Omental fat pad (tissue), 4 donors: Measurements from ENCODE around the gene UST. TPM values are rescaled to one million over a fixed set of nuclear protein-coding genes. Genes with fewer than 3 reads are reported as not detected.

ENCODE experiments used
- ATAC-seq: fragments of 150-250 bp; one replicate; pipeline ENCODE4 v1.9.1; 2016; ENCODE audit warnings: mild to moderate bottlenecking, moderate library complexity; ENCODE audit not compliant: low FRiP score
- DNase-seq: peaks from one replicate; pipeline ENCODE4 v3.0.0-alpha.2; 2019; ENCODE audit warnings: low spot score
- CTCF ChIP-seq, 3 donors: fragments of 450-650 bp; IDR thresholded peaks; one replicate each; pipeline ENCODE4 v1.5.1; 2016 to 2017; ENCODE audit warnings: antibody characterized with exemption in 3 of 3, mild to moderate bottlenecking in 3 of 3, moderate library complexity in 2 of 3
- total RNA-seq, 4 donors: library from RNA; depleted of rRNA; stranded (reverse); fragments of >200 nt; gene quantifications; one replicate each; pipeline ENCODE4 v1.1.0, GENCODE V29; 2016

UST gene
- total RNA-seq, 4 donors from 2014 or later, result 9.2 to 20.8 (median 15.0) TPM

- TF ChIP-seq CTCF (IDR thresholded peaks at IDR 0.05), result no peak
- ATAC-seq (no peak), DNase-seq (no peak)
These were observed 70.9 kb downstream of the UST start for GRCh38 chr6:148817689-148818088.

GRCh38 chr6:148818939-148819575, 72.2 kb downstream of the UST start:
- no peak for ATAC-seq
- TF ChIP-seq CTCF (IDR thresholded peaks at IDR 0.05), result no peak
- DNase-seq, result no peak

GRCh38 chr6:148819852-148820251, 73.0 kb downstream of the UST start:
- ATAC-seq, result no peak
- DNase-seq, result no peak
- no peak for TF ChIP-seq CTCF (IDR thresholded peaks at IDR 0.05)

- ATAC-seq (no peak), DNase-seq (no peak)
- no peak for TF ChIP-seq CTCF (IDR thresholded peaks at IDR 0.05)
These were observed 76.0 kb downstream of the UST start for GRCh38 chr6:148822819-148823218.

GRCh38 chr6:148824291-148824690, 77.5 kb downstream of the UST start:
- no peak for DNase-seq
- TF ChIP-seq CTCF (IDR thresholded peaks at IDR 0.05), result no peak
- no peak for ATAC-seq

GRCh38 chr6:148824960-148825359, 78.1 kb downstream of the UST start:
- no peak for DNase-seq
- ATAC-seq, result no peak
- no peak for TF ChIP-seq CTCF (IDR thresholded peaks at IDR 0.05)

- ATAC-seq (no peak), DNase-seq (no peak)
- TF ChIP-seq CTCF (IDR thresholded peaks at IDR 0.05), result no peak
These were observed 78.7 kb downstream of the UST start for GRCh38 chr6:148825492-148825891.
